ENCODE results near the gene SLC7A6OS.

The SLC7A6OS gene

DNA sequence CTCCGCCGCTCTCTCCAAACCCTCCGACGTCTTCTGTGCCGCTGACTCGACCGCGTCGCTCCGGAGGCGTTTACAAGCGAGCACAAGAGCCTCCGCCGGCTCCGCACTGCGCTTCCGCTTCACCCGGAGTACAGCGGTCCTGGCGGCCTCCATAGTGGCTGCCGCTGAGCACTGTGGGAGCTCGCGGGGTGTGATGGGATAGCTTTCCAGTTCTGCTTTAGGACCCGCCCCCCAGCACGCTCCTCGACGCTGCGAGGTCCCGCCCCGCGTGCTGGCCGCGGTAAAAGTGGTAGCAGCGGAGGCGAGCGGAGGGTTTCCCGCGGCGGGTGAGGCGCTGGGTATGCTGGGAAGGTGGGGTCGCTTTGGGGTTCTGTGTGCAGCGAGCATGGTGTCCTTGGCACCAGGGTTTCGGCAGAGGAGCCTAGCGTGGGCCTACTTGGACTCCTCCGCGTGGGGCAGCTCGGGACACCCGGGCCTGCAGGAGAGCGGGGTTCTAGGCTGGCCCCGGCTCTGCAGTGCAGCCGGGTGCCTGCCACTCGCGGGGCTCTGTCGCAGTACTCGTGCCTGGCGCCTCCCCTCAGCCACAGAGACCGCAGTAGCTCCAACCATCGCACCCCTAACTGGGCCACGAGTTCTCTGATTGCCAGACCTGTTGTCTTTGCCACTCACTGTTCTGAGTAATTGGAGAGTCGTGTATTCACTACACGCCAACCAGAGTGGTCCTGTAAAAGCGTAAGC lies at the start of gene SLC7A6OS, which contains the start of gene PRMT7:
Gene SLC7A6OS (minus strand): TSS at position 173 of the 738 bp plus-strand sequence. CDS start 20 bp downstream, at position 153.
Gene PRMT7 (plus strand): TSS at position 246 of the 738 bp plus-strand sequence. CDS start 4,961 bp downstream, outside the sequence.
- peak; percentile 88 for DNase-seq (ENCODE audit: low spot score)

DNA sequence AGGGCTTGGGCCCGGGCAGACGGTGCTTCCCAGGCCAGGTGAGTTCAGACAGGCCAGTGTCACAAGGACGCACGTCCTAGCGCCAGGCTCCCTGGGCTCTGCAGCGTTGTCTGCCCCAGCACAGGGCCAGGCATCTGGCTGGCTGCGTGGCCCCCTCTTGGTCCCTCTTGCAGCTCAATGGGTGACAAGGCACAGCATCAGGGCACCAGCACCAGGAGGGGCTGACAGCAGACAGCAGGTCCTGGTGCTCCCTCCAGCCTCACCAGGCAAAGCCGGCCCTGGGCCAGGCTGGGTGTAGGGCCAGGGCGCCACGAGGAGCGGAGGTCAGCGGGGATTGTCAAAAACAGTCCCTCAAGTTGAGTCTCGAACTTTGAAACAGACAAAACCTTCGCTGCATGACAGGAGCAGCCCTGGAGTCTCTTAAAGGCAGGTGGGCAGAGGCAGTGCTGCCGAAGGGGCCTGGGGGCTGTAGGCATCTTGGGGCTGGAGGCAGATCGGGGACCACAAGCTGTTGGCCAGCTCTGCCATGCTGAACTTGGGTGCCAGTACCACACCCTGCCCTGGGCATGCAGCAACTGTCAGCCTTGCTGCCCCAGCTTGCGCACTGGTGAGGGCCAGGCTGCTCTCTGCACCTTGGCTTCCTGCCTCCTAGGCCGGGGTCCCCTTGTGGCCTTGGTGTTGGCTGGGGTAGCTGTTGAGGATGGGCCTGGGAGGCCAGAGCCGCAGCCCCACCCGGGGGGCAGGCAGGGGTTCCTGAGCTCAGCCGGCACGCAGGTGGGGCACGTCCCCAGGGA lies 48.8 kb upstream of the SLC7A6OS start:
- DNase-seq (ENCODE audit: low spot score): no peak

DNA sequence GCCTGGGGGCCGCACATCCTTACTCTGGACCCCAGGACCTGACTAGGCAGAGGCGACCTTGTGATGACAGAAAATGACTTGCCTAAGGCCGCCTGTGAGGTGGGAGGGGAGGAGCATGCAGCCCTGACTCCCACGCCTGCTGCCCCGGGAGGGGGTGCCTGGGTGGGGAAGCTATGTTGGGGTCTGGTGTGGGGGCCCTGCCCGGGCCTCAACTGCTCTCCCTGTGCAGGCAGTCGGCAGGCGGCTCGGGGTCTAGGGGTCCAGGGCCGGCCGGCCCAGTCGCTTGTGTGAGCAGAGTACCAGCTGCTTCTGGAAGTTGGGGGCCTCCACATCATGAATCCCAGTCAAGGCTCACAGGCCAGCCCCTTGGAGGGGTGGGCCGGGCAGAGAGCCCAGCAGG lies 48.2 kb upstream of the SLC7A6OS start:
- no peak for DNase-seq (ENCODE audit: low spot score)

DNA sequence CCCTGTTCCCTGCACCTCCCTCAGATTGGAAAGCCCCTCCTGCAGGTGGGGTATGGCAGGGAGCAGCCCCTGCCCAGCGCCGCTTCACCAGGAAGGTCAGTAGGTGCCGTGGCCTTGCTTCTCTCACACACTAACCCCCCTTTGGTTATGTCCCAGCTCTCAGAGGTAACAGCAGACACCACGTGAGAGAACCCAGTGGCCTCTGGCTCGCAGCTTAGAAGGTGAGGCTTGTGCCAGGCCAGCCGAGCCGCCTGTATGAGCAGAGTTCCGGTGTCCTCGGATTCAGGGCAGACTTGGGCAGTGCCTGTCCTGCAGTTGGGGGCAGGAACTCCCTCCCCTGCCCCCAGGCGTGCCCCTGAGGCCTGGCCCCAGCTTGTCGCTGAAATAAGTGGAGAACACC lies 47.2 kb upstream of the SLC7A6OS start:
- no peak for DNase-seq (ENCODE audit: low spot score)

DNA sequence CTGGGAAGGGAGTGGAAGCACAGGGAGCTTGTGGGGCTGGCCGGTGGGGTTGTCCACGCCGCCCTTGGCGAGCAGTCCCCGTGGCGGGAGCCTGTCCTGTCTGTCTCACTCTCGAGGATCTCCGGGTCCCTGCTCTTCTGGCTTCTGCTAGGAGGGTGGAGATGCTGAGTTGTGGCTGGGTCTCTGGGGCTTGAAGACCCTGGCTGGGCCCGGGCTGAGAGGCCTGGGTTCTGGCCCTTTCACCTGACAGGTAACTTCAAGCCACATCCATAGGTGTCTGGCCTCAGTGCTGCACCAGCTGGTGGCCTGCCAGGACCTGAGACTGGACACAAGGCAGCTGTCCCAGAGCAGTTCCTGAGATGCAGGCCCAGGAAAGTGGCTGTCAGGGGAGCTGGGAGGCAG lies 46.8 kb upstream of the SLC7A6OS start:
- no peak for DNase-seq (ENCODE audit: low spot score)

DNA sequence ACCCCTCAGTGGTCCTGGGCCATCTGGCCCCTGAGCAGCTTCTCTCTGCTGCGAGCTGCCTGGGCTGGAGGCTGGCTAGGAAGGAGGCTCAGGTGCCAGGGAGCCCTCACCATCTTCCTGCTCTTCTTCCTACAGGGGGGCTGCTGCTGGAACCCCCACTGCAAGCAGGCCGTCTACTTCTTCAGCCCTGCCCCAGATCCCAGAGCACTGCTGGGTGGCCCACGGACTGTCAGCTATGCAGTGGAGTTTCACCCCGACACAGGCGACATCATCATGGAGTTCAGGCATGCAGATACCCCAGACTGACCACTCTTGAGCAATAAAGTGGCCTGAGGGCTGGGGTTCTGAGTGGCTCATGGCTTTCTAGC lies 46.2 kb upstream of the SLC7A6OS start:
- DNase-seq (ENCODE audit: low spot score): no peak

DNA sequence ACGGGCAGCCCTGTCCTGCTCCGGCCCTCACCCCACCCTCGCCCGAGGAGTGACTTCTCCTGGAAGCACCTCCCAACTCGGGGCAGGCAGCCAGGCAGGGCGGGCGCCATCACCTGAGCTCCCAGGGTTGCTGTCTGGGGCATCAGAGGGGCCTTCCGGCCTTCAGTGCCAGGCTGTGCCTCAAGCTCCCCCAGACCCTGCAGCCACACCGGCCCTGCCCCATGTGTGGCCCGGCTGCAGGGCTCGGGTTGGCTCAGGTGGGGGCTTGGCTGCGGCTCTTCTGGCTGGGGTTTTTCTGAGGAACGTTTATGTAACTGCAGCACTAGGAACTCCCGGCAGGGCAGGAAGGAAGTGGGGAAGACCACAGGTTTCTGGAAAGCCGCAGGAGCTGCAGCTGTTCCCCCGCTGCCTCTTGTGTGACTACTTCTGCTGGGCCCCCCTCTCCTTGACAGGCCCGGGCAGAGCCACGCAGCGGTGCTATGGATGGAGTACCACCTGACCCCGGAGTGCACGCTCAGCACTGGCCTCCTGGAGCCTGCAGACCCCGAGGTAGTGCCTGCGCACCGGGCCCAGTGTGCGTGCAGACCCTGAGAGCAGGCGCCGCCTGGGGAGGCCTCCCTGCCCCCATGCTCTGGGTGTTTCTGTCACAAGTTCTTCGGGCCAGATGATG lies 45.6 kb upstream of the SLC7A6OS start:
- no peak for DNase-seq (ENCODE audit: low spot score)

DNA sequence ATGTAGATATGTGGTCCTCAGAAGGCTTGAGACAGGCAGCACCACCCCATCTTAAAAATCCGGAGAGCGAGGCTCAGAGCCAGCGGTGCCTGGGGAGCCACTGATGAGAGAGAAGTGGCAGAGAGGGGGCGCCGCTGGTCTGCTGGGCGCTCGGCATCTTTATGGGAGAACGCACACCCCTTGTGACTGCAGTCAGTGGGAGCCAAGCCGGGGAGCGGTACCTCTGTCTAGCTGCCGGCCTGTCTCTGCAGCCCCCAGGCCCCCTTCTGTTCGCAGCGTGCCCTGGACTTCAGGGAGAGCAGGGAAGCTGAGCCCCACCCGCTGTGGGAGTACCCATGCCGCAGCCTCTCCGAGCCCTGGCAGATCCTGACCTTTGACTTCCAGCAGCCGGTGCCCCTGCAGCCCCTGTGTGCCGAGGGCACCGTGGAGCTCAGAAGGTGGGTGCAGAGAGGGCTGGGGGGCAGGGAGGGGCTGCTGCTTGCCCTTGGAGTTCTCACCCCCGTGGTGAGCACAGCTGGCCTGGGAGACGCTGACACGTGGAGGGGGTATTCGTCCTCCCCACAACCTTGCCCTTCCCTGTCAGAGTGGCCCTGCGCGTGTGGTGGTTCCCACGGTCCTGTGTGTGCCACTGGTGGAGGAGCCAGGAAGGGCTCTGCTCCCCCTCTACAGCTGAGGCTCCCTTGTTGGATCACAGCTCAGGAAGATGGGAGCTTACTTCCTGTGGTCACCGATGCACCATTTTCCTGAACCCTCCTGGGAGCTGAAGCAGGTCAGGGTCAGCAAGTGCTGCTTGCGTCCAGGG lies 44.9 kb upstream of the SLC7A6OS start:
- no peak for DNase-seq (ENCODE audit: low spot score)

DNA sequence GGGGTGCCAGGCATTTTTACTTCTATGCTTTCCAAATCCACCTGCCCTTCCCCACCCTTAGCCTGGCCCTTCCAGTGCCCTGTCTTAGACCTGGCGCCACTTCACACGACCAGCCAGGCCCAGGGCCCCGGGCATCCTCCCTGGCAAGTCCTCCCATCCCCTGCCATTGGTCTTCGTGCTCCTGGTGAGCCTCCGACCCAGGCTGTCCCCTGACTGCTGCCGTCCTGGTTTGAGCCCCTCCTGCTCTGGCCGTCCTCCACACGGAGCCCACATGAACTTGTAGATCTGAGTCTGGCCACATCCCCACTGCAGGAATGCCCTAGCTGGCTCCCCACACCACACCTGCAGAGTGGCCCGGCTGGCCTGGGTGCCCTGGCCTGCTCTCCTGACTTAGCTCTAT lies 44.1 kb upstream of the SLC7A6OS start:
- DNase-seq (ENCODE audit: low spot score): no peak

DNA sequence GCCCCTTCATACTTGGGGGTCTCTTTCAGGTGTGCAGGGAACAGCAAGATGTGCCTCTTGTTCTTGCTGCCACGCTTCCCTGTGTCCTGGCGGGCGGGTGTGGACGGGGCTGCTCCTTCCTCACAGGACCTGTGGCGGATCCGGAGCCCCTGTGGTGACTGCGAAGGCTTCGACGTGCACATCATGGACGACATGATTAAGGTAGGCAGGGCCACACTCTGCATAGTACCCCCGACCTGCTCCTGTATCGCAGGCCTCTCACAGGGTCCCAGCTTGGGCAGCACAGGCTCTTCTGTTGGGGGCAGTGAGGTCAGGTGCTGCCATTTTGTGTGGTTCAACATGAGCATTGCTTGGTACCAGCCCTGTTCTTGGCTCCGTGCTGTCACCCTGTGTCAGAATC lies 42.6 kb upstream of the SLC7A6OS start:
- DNase-seq (ENCODE audit: low spot score): no peak

DNA sequence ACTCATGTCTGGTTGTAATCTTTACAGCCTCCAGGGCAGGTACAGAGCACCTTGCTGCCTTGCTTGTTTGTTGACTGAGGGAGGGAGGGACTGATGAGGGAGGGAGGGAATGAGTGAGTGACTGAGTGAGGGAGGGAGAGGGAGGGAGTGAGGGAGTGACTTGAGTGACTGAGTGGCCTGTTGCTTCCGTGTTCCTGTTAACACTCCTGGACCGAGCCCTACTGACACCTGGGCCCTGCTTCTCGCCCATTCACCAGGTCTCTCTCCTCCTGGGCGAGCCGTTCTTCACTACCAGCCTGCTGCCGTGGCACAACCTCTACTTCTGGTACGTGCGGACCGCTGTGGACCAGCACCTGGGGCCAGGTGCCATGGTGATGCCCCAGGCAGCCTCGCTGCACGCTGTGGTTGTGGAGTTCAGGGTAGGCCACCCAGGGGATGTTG lies 41.3 kb upstream of the SLC7A6OS start:
- DNase-seq (ENCODE audit: low spot score): no peak

DNA sequence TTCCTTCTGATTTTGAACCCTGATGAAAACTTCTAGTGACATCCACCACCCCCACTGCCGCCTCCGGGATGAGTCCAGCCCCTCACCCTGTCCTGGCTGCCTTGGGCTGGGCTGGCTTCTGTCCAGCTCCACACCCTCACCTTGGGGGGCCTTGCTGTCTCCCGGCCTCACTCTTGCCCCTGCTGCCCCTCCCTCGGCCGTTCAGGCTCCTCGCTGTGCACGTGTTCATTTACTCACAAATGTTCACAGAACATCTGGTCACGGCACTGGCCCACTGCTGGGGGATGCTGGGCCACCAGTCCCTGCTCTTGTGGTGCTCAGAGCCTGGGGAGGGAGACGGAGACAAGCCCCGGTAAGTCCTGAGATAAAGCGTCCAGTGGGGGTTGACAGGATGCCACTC lies 40.7 kb upstream of the SLC7A6OS start:
- no peak for DNase-seq (ENCODE audit: low spot score)

DNA sequence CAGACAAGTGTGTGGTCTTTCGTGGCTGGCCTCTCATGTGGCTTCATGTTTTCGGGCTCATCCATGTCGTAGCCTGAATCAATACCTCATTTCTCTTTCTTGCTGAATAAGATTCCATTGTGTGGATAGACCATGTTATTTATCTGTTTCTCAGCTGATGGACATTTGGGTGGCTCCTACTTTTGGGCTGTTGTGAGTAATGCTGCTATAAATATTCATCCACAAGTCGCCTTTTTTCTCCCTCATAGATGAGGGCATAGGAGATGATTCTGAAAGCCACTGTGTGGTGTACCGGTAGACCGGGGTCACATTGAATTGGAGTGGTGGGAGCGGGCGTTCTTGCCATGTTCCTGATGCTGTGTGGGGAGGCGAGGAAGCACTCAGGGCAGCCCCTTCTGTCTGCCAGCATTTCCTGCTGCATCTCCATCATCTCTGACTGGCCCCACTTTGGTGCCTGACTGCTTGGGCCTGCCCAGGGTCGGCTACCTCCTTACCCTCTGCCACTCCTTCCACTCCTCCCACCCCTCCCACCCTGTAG lies 40.1 kb upstream of the SLC7A6OS start:
- DNase-seq (ENCODE audit: low spot score): no peak

DNA sequence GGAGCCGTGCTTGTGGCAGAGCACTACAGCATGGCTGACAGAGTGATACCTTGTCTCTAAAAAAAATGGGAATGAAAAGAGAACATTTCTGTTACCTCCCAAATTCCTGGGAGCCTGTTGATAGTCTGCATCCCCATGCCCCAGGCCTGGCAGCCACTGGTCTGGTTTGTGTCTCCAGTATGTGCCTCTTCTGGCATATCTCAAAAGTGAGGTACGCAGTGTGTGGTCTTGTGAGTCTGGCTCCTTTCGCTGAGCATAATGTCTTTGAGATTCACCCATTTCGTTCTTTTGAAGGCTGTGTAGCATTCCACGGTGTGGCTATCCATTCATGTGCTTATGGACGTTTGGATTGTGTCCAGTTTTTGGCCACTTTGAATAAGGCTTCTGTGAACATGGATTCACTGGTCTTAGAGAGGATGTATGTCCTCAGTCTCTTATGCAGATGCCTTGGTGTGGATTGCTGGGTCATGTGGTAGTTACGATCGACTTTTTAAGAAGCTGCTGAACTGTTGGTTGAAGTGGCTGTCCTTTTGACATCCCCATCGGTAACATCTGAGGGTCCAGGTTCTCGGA lies 39.2 kb upstream of the SLC7A6OS start:
- DNase-seq (ENCODE audit: low spot score): no peak

DNA sequence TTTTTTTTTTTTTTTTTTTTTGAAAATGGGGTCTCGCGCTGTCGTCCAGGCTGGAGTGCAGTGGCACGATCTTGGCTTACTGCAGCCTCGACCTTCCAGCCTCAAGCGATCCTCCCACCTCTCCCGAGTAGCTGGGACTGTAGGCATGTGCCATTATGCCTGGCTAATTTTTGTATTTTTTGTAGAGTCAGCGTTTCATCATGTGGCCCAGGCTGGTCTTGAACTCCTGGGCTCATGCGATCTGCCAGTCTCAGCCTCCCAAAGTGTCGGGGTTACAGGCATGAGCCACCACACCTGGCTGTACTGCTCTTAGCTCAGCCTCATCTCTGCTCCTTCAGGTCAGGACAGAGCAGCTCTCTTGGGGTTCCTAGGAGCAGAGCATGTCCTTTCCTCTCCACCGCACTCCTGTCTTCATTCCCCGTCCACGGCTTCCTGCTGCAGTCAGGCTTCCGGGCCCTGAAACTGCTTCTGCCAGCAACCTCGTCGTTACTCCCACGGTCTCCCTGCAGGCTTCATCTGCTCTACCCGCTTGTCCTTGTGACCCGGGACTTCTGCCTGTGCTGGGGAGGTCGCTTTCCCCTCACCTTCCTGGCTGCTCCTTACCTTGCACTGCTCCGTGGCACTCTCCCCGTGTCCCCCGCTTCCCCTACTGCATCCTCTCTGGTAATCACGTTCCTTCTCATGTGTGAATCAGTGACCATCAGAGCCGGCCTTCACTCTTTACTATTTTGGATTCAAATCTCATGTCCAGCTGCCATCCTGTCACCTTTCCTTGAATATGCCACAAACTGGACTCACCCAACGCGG lies 38.1 kb upstream of the SLC7A6OS start:
- DNase-seq (ENCODE audit: low spot score): no peak

DNA sequence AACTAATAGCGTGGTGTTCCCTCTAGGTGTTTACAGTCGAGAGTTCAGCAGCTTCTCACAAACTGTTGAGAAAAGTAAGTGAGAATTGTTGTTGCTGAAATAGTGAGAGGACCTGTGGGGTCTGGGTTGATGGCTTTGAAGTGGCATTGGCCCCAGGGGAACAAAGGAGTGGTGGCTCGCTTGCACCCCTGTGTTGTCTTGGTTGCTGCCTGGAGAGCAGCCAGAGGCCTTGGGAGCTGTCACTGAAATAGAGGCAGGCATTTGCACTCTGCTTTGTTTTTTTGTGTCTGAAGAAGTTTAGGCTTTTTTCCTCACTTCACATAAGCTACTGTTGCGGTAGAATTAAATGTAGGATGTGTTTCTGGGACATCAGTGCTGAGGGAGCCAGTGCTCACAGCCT lies 36.9 kb upstream of the SLC7A6OS start:
- DNase-seq (ENCODE audit: low spot score): no peak

DNA sequence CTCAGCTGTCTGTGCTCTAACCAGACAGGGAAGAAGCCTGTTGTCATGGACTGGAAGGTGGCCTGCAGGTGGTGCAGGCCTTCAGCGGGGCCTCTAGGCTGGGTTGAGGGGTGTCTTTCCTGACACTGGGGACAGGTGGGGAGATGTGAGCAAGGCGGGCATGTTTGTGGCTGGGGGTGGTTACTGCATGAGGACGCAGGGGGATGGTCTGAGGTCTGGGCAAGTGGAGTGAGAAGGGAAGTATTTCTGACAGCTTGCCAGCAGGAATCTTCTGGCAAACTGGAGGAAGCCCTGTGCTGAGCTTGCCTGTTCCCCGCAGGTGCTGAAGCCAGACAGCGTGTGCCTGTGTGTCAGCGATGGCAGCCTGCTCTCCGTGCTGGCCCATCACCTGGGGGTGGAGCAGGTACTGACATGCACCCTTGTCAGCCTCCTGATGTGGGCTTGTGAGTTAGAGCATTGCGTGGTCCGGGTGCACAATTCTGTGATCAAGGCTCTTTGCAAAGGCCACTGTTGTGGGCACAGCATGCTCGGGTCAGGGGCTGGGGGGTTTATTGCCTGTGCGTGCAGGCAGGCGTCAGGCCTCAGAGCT lies 36.2 kb upstream of the SLC7A6OS start:
- no peak for DNase-seq (ENCODE audit: low spot score)

DNA sequence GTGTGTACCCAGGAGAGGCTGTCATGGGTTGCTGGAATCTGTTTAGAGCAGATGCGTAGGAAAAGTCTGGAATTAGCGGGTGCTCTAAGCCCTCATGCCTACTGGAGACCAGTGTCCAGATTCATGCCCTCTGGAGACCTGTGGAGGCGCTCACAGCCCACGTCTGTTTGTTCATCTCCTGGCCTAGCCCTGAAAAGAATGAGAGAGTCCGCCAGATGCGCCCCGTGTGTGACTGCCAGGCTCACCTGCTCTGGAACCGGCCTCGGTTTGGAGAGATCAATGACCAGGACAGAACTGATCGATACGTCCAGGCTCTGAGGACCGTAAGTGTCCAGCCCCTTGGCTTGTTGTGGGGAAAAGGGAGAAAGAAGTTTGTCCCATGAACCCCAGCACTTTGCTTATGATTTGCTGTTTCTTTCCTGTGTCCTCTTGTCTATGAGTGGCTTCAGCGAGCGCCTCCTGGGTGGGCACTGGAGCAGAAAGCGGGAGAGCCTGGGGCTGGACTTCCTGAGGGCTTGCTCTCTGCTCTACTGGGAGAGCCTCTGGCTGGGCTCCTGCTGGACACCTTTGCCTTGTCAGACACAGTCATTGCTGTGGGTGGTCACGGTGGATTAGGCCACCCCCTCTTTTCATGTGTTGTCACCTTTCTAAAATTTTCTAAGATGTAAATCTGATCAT lies 35.4 kb upstream of the SLC7A6OS start:
- no peak for DNase-seq (ENCODE audit: low spot score)

DNA sequence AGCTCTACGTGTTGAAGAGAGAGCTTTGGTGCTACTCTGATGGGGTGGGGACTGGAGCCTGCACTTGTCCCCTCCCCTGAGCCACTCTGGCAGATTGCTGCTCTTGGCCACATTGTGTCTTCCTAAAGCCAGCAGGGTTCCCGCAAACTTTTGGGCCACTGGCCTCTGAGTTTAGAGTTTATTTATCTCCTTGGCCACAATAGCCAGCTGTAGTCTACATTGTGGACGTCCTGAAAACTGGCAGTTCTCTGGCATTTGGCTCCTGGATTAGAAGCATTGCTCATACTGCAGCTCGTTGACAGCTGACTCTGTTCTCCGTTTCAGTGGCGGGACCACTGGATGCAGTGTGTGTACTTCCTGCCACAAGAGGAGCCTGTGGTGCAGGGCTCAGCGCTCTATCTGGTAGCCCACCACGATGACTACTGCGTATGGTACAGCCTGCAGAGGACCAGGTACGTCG lies 34.6 kb upstream of the SLC7A6OS start:
- DNase-seq (ENCODE audit: low spot score): no peak

Measured in hematopoietic multipotent progenitor cell treated with erythropoietin and hydrocortisone succinate and interleukin-3 and kit ligand, for 17 days (in vitro differentiated cells).